GM13976 (cell line): ENCODE measurements around the gene KCND3.

ENCODE experiments used
- DNase-seq: peaks from one replicate; pipeline ENCODE4 v3.0.0; 2012; ENCODE audit warnings: low spot score
- in situ Hi-C: fragments of 300-500 bp; cut with MboI; formaldehyde crosslinking; loops from one replicate; pipeline ENCODE4 v1.12.0; 2022; ENCODE audit warnings: low sequenced_read_pairs, mixed read lengths, inconsistent platforms; ENCODE audit not compliant: unreplicated experiment
- TF ChIP-seq, protein P1 (sequence below): IDR thresholded peaks from 2 replicates; pipeline ENCODE4 v1.5.1; 2012; ENCODE audit warnings: borderline replicate concordance, mild to moderate bottlenecking; ENCODE audit not compliant: insufficient read depth; ENCODE audit errors: extremely low read depth, missing control alignments, control extremely low read depth

The KCND3 gene

DNA sequence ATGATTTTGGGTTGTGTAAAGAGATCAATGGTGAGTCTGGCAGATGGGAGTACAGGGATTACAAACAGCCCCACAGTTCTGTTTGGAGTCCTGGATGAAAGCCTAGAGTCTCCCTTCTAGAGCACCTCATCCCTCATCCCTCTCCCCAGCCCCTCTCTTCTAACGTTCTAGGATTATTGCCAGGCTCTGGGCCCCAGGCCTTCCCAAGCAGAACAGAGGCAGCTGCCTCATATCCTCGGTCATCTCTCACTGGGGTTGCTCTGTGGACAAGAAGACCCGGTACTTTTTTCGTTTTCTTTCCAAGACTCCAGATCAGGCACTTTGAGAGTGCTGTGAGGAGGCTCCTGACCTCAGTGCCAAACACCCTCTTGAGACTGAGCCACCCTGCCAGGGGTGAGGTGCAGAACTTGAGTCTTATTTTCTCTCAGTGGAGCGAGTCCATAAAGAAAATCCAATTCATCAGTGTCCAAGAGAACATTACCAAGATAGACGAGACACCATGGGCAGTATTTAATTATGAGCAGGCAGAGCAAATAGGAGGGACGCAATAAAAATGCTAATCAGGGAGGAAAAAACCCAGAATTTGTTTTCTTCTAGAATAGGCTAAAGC, 17.1 kb upstream of the KCND3 start:
- no peak for DNase-seq
- TF ChIP-seq, protein P1, sequence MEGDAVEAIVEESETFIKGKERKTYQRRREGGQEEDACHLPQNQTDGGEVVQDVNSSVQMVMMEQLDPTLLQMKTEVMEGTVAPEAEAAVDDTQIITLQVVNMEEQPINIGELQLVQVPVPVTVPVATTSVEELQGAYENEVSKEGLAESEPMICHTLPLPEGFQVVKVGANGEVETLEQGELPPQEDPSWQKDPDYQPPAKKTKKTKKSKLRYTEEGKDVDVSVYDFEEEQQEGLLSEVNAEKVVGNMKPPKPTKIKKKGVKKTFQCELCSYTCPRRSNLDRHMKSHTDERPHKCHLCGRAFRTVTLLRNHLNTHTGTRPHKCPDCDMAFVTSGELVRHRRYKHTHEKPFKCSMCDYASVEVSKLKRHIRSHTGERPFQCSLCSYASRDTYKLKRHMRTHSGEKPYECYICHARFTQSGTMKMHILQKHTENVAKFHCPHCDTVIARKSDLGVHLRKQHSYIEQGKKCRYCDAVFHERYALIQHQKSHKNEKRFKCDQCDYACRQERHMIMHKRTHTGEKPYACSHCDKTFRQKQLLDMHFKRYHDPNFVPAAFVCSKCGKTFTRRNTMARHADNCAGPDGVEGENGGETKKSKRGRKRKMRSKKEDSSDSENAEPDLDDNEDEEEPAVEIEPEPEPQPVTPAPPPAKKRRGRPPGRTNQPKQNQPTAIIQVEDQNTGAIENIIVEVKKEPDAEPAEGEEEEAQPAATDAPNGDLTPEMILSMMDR: no peak
- in situ Hi-C loops: no loop called here

DNA sequence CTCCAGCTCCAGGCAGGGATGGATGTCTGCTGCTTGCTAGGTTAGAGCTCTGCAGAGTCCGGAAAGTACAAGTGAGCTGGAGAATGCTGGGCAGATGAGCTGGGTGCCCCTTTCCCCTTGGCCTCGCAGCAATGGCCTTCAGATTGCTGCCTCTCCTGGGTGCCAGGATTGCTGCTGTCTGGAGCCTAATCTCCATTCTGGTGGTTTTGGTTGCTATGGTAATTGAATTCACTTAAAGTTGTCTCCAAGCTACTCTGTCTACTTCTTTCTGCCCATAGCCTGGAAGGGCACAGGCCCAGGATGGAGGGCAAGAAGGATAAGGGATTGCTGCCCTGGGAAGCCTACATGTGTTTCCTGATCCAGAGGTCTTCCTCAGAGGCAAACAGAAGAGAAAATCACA, 14.6 kb upstream of the KCND3 start:
- TF ChIP-seq, protein P1: no peak
- in situ Hi-C loops: no loop called here
- DNase-seq: no peak

DNA sequence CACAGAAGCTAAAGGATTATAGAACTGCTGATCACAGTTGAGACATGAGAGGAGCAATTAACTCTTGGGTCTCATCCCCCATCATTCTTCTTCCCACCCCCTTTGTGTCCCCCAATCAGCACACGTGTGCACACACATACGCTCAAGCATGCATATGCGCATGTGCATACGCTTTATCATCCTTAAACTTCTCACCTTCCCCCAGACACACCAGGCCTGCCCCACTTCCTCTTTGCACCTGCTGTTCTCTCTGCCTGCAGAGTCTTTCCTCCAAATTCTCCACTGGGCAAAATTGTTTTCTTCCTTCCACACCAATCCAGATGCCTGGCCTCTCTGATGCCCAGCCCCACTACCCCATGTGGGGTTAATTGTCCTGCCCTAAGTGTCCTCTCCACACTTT, 13.0 kb upstream of the KCND3 start:
- no peak for DNase-seq
- in situ Hi-C loops: no loop called here
- TF ChIP-seq, protein P1: no peak

DNA sequence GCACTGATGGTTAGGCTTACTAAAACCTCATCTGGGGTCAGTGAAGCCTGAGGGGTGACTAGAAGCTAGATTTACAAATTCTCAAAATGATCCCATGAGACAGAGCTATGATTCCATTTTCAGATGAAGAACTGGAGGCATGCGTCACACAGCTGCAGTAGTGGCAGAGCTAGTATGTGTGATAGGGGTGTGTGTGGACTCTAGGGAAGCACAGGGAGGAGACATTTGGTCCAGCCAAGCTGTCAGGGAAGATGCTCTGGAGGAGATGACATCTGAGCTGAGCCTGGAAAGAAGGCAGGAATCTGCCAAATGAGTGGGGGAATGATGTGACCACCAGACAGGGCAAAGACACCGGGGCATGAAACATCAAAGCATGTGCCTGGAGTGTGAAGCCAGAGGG, 12.0 kb upstream of the KCND3 start:
- TF ChIP-seq, protein P1: no peak
- DNase-seq: no peak
- in situ Hi-C loops: no loop called here

DNA sequence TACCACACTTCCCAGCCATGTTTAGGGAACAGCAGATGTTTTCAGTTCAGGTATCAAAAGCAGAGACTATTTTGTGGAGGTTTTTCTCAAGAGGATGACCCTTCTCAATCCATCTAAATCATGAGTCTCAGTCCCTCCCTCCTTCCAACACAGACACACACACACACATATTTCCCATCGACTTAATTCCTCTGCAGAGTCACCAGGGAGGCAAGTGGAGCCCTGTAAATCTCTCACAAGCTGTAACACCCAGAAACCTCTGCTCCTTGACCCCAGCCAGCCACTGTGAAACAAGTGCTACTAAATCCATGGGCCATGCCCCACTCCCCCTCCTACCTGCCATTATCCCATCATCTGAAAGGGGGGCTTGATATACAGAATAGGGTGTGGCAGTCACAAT, 10.6 kb upstream of the KCND3 start:
- TF ChIP-seq, protein P1: no peak
- no peak for DNase-seq
- in situ Hi-C loops: no loop called here

DNA sequence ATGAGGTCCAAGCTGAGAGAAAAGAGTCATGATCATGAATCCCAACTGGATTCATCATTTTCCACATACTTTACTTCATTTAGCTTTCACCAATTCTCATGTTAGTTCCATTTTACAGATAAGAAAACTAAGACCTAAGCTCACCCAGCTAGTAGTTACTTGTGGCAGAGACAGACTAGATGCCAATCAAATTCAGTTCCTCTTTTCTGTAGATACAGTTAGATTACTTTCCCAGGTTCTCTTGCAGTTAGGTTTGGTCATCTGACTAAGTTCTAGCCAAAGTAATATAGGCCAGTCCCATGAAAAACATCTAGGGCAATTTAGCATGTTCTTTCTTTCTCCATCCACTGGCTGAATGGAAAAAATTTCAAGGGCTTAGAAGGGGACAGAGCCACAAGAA, 8.9 kb upstream of the KCND3 start:
- in situ Hi-C loops: no loop called here
- no peak for DNase-seq

More for the DNA sequence above, 8.9 kb upstream of the KCND3 start:
- TF ChIP-seq, protein P1: no peak
